H1 (cell line): Measurements from ENCODE around the gene PDE4D. TPM values are rescaled to one million over a fixed set of nuclear protein-coding genes. Genes with fewer than 3 reads are reported as not detected.
"Not testable (repeated sequence)": the region's sequence is repeated elsewhere in the genome, so short reads cannot be mapped to it uniquely, and the experiment has no call there.

ENCODE experiments used
- CTCF ChIA-PET: fragments of 300-600 bp; sonication (Branson Sonifier 250); formaldehyde crosslinking; loops from one replicate; lab custom pipeline; 2021; ENCODE audit not compliant: partially characterized antibody; lab: Charles Lee
- POLR2A ChIA-PET: fragments of 300-600 bp; sonication (Branson Sonifier 250); formaldehyde crosslinking; loops from one replicate; lab custom pipeline; 2021; ENCODE audit warnings: inconsistent platforms; ENCODE audit not compliant: partially characterized antibody; lab: Charles Lee
- DNase-seq, 2 experiments: peaks; one replicate each; pipeline versions ENCODE4 v3.0.0 to v3.0.0-alpha.2; 2010 to 2022; ENCODE audit warnings: low spot score in 2 of 2, low read depth in 1 of 2, mixed read lengths in 1 of 2
- FAIRE-seq: peaks from 2 replicates; lab custom pipeline; 2011; peaks lifted over from hg19 to GRCh38; lab: Jason Lieb, UNC
- H2AFZ ChIP-seq: 2 replicates; pipeline ENCODE4 v1.8.1; 2012; ENCODE audit warnings: low read length, inconsistent platforms
- H2AK5ac ChIP-seq: 2 replicates; pipeline ENCODE4 v1.6.1; 2013; ENCODE audit warnings: low read depth, low read length
- H2BK120ac ChIP-seq: replicated peaks from 2 replicates; pipeline ENCODE3; 2013; ENCODE audit warnings: low read depth, low read length, inconsistent platforms
- H2BK12ac ChIP-seq: 2 replicates; pipeline ENCODE4 v1.6.1; 2013; ENCODE audit warnings: low read depth, low read length
- H2BK15ac ChIP-seq: 2 replicates; pipeline ENCODE4 v1.6.1; 2013; ENCODE audit warnings: low read length
- H2BK20ac ChIP-seq: 2 replicates; pipeline ENCODE4 v1.6.1; 2013; ENCODE audit warnings: low read length
- H2BK5ac ChIP-seq: 2 replicates; pipeline ENCODE4 v1.6.1; 2013; ENCODE audit warnings: low read depth, low read length
- H3K14ac ChIP-seq: 2 replicates; pipeline ENCODE4 v1.6.1; 2013; ENCODE audit warnings: inconsistent platforms; ENCODE audit not compliant: insufficient read length
- H3K18ac ChIP-seq: 2 replicates; pipeline ENCODE4 v1.6.1; 2013; ENCODE audit warnings: low read length; ENCODE audit errors: extremely low read depth
- H3K23ac ChIP-seq: 2 replicates; pipeline ENCODE4 v1.6.1; 2013; ENCODE audit warnings: inconsistent platforms; ENCODE audit not compliant: insufficient read length
- H3K23me2 ChIP-seq: 2 replicates; pipeline ENCODE4 v1.6.1; 2013; ENCODE audit warnings: low read depth, low read length
- H3K27ac ChIP-seq: 2 replicates; pipeline ENCODE4 v1.6.1; 2011; ENCODE audit warnings: low read depth, low read length, inconsistent platforms
- H3K27me3 ChIP-seq, 4 experiments: replicated peaks in 1 of 4; 1 replicate in 1 of 4; 2 replicates in 3 of 4; pipeline versions ENCODE4 v1.6.1 to v1.8.1; 2011 to 2013; ENCODE audit warnings: low read length in 3 of 4, mild to moderate bottlenecking in 3 of 4, inconsistent platforms in 2 of 4, mixed read lengths in 2 of 4, moderate library complexity in 1 of 4; ENCODE audit not compliant: control insufficient read depth in 3 of 4, insufficient read depth in 3 of 4; ENCODE audit errors: extremely low read depth in 1 of 4
- H3K36me3 ChIP-seq, 4 experiments: 2 replicates each; pipeline versions ENCODE4 v1.6.1 to v1.8.1; 2011 to 2013; ENCODE audit warnings: mild to moderate bottlenecking in 4 of 4, low read length in 3 of 4, moderate library complexity in 2 of 4, control low read depth in 1 of 4, inconsistent platforms in 1 of 4; ENCODE audit not compliant: insufficient read depth in 4 of 4, control insufficient read depth in 2 of 4
- H3K4ac ChIP-seq: replicated peaks from 2 replicates; pipeline ENCODE3; 2013; ENCODE audit warnings: low read length, low read depth, mixed read lengths, inconsistent platforms; ENCODE audit not compliant: insufficient read length
- H3K4me1 ChIP-seq, 4 experiments: replicated peaks in 1 of 4; 1 replicate in 1 of 4; 2 replicates in 3 of 4; pipeline versions ENCODE4 v1.6.1 to v1.8.1; 2011 to 2013; ENCODE audit warnings: low read length in 3 of 4, inconsistent platforms in 2 of 4, mixed read lengths in 1 of 4; ENCODE audit not compliant: insufficient read depth in 4 of 4, control insufficient read depth in 3 of 4
- H3K4me2 ChIP-seq, 2 experiments: 2 replicates each; pipeline versions ENCODE4 v1.6.1 to v1.8.1; 2011 to 2013; ENCODE audit warnings: low read depth in 2 of 2, low read length in 2 of 2, control low read depth in 1 of 2, inconsistent platforms in 1 of 2, mild to moderate bottlenecking in 1 of 2; ENCODE audit not compliant: insufficient read depth in 1 of 2
- H3K4me3 ChIP-seq, 4 experiments: fragments of 200-600, 300-600 bp in 1 of 4; sonication (generic), shearing (Covaris generic), sonication (Bioruptor Twin) in 1 of 4; 2 replicates each; pipeline versions ENCODE4 v1.5.1 to v1.8.1; 2011 to 2016; ENCODE audit warnings: low read length in 4 of 4, low read depth in 3 of 4, control low read depth in 2 of 4, inconsistent platforms in 2 of 4, mild to moderate bottlenecking in 2 of 4, mixed read lengths in 1 of 4, moderate library complexity in 1 of 4; ENCODE audit not compliant: insufficient read depth in 2 of 4; ENCODE audit errors: extremely low read depth in 1 of 4
- H3K56ac ChIP-seq: replicated peaks from 2 replicates; pipeline ENCODE3; 2013; ENCODE audit warnings: low read depth, mild to moderate bottlenecking, mixed read lengths, low read length, inconsistent platforms; ENCODE audit not compliant: insufficient read length
- H3K79me1 ChIP-seq: 2 replicates; pipeline ENCODE4 v1.6.1; 2013; ENCODE audit warnings: low read depth, low read length, control low read depth
- H3K79me2 ChIP-seq, 2 experiments: 2 replicates each; pipeline versions ENCODE4 v1.6.1 to v1.8.1; 2012 to 2013; ENCODE audit warnings: low read length in 2 of 2, mild to moderate bottlenecking in 2 of 2, inconsistent platforms in 1 of 2; ENCODE audit not compliant: insufficient read depth in 2 of 2, control insufficient read depth in 1 of 2
- H3K9ac ChIP-seq, 4 experiments: replicated peaks in 1 of 4; 1 replicate in 1 of 4; 2 replicates in 3 of 4; pipeline versions ENCODE4 v1.6.1 to v1.8.1; 2011 to 2013; ENCODE audit warnings: low read depth in 3 of 4, low read length in 3 of 4, control low read depth in 2 of 4, mild to moderate bottlenecking in 2 of 4, moderate library complexity in 2 of 4, inconsistent platforms in 1 of 4; ENCODE audit errors: extremely low read depth in 1 of 4
- H3K9me3 ChIP-seq, 2 experiments: 2 replicates each; pipeline versions ENCODE4 v1.6.1 to v1.8.1; 2012 to 2013; ENCODE audit warnings: mild to moderate bottlenecking in 2 of 2, moderate library complexity in 2 of 2, control low read depth in 1 of 2, inconsistent platforms in 1 of 2, low read depth in 1 of 2, low read length in 1 of 2, mixed read lengths in 1 of 2; ENCODE audit not compliant: insufficient read depth in 2 of 2
- H4K20me1 ChIP-seq, 2 experiments: replicated peaks in 1 of 2; 2 replicates each; pipeline versions ENCODE3 to v1.8.1; 2011 to 2013; ENCODE audit warnings: inconsistent platforms in 2 of 2, low read length in 2 of 2, mild to moderate bottlenecking in 1 of 2; ENCODE audit not compliant: insufficient read depth in 2 of 2, control insufficient read depth in 1 of 2
- H4K5ac ChIP-seq: 2 replicates; pipeline ENCODE4 v1.6.1; 2013; ENCODE audit warnings: low read length, low read depth, mixed read lengths, inconsistent platforms; ENCODE audit not compliant: insufficient read length
- H4K8ac ChIP-seq: 2 replicates; pipeline ENCODE4 v1.8.0; 2013; ENCODE audit warnings: mild to moderate bottlenecking, moderate library complexity, low read length, inconsistent platforms; ENCODE audit not compliant: insufficient read depth; ENCODE audit errors: extremely low read depth
- H4K91ac ChIP-seq: replicated peaks from 2 replicates; pipeline ENCODE3; 2013; ENCODE audit warnings: low read length, mixed read lengths, inconsistent platforms; ENCODE audit not compliant: insufficient read length
- WGBS, 2 experiments: shearing (Covaris generic) in 1 of 2; methylation state at CpG; one replicate each; pipeline versions ENCODE4 v1.1.6 to v1.1.7; 2013 to 2015; ENCODE audit warnings: low lambda C conversion rate in 2 of 2, mixed read lengths in 2 of 2, inconsistent platforms in 1 of 2, low coverage in 1 of 2, missing lambda C conversion rate in 1 of 2; ENCODE audit not compliant: insufficient replicate concordance in 2 of 2, insufficient coverage in 1 of 2, insufficient read length in 1 of 2; ENCODE audit errors: extremely low coverage in 1 of 2, missing lambda C conversion rate in 1 of 2; 5-methylcytosine and 5-hydroxymethylcytosine counted together
- polyA plus RNA-seq, 7 experiments: library from polyadenylated mRNA; depleted of rRNA in 3 of 7; stranded (reverse) in 5 of 7; unstranded in 2 of 7; fragments of >200 nt in 5 of 7; fragments of 200-250 nt in 2 of 7; gene quantifications; 1 replicate in 5 of 7; 2 replicates in 1 of 7; 4 replicates in 1 of 7; pipeline versions ENCODE4 v1.2.1 to v1.2.3, GENCODE V29; 2011 to 2013; ENCODE audit warnings: missing spikeins in 2 of 7, mixed read lengths in 2 of 7
- total RNA-seq: library from RNA; stranded (reverse); fragmentation: NEBNext Ultra II Directional; extraction: Animal tissue kit (Norgen Biotek cat#: 25700); gene quantifications from 2 replicates; pipeline ENCODE4 v1.2.1, GENCODE V29; 2021

The PDE4D gene
- total and polyA plus RNA-seq, 2 of the 8 experiments (the other 6 are each of a cell fraction or from before 2014, with no cell fraction given) = 2.3 to 3.7 TPM

GRCh38 chr5:59573509-59573908 is 320.0 kb downstream of the PDE4D start:
- CTCF ChIA-PET = interaction anchor here (0.6 to 1.5 kb wide), 2 partner anchors 14 to 100 kb away, joined by 4 to 8 read pairs; no protein-coding TSS in a partner anchor
- H4K8ac ChIP-seq, H2BK5ac ChIP-seq, H3K4me3 ChIP-seq, H3K9ac ChIP-seq, H4K5ac ChIP-seq, H3K23me2 ChIP-seq, H3K4ac ChIP-seq, H3K18ac ChIP-seq, H4K20me1 ChIP-seq, DNase-seq, H2BK20ac ChIP-seq, H3K23ac ChIP-seq, H3K4me1 ChIP-seq, H3K56ac ChIP-seq, H3K9me3 ChIP-seq, H3K79me2 ChIP-seq, H2BK15ac ChIP-seq, H2AK5ac ChIP-seq, H3K27ac ChIP-seq, H2BK12ac ChIP-seq, H3K79me1 ChIP-seq, FAIRE-seq, H2BK120ac ChIP-seq, H3K36me3 ChIP-seq, H3K27me3 ChIP-seq, H2AFZ ChIP-seq, H3K4me2 ChIP-seq, H3K14ac ChIP-seq, H4K91ac ChIP-seq: not testable (repeated sequence)
- WGBS, 2 experiments = 98% methylated on average over 5 of the region's 5 CpGs; no CpG with 5 or more reads in 1 of the 2 experiments
- POLR2A ChIA-PET = interaction anchor here (1.5 kb wide), 1 partner anchor 10 kb away, joined by 4 read pairs; no protein-coding TSS in a partner anchor
